ENCODE results near the gene SCRT2.

DNA sequence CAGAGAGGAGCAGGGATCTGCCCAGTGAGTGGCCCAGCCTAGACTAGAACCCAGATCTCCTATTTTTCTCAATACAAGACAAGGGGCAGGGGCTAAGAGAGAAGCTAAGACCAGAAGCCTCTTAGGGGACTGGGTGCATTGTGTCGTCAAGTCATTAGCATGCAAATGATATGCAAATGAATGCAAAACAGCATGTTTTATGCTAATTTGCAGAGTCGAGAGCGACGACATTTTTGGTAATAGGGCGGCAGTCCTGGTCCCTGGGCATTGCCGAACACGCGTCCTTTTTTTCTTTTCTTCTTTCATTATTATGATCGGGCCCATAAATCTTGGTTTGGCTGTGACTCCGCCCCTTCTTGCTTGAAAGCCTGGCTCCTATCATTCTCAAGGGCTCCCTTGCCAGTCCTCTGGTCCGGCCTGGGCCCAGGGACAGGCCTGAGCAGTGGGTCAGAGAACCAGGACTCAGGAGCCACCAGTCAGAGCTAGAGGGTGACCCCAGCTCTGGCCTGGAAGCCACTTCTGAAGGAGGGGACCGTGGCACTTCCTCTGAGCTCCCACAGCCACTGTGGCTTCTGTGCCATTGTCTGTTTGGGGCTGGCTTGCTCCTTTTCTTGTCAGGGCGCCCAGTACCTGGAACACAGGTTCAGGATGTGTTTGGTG lies 32.0 kb upstream of the SCRT2 start:
- TF ChIP-seq POLR2A (IDR thresholded peaks at IDR 0.05; ENCODE audit: low read length) (no peak), GATA1 (IDR thresholded peaks at IDR 0.05; ENCODE audit: low read depth, low read length) (no peak)

Data from erythroblast (primary cell).